ENCODE results near the gene RALGAPA2.

DNA sequence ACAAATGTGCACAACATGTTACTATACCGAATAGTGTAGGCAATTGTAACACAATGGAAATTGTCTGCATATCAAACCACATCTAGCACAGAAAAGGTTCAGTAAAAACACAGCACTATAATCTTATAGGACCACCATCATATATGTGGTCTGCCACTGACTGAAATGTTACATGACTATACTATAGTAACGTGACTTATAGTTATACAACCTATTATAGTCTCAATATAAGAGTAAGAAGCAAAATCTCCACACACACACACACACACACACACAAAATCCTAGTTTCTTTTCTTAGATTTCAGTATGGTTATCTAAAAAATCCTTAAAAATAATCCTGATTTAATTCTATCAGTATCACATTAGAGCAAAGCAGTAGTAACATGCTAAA is 164.6 kb downstream of the RALGAPA2 start:
- TF ChIP-seq, protein P1, sequence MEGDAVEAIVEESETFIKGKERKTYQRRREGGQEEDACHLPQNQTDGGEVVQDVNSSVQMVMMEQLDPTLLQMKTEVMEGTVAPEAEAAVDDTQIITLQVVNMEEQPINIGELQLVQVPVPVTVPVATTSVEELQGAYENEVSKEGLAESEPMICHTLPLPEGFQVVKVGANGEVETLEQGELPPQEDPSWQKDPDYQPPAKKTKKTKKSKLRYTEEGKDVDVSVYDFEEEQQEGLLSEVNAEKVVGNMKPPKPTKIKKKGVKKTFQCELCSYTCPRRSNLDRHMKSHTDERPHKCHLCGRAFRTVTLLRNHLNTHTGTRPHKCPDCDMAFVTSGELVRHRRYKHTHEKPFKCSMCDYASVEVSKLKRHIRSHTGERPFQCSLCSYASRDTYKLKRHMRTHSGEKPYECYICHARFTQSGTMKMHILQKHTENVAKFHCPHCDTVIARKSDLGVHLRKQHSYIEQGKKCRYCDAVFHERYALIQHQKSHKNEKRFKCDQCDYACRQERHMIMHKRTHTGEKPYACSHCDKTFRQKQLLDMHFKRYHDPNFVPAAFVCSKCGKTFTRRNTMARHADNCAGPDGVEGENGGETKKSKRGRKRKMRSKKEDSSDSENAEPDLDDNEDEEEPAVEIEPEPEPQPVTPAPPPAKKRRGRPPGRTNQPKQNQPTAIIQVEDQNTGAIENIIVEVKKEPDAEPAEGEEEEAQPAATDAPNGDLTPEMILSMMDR (IDR thresholded peaks at IDR 0.05): no peak
- TF ChIP-seq POLR2A (IDR thresholded peaks at IDR 0.05): no peak

Measured in testis (tissue), 2 donors.